Activated CD4-positive, alpha-beta T cell treated with anti-CD3 and anti-CD28 coated beads, Interleukin-2, amount 50 U/mL, for 4 hours (primary cell): ENCODE measurements around the gene NTSR1.

Experiments
- DNase-seq, 2 experiments: peaks; one replicate each; pipeline ENCODE4 v3.0.0-alpha.2; 2020

Gene NTSR1

DNA sequence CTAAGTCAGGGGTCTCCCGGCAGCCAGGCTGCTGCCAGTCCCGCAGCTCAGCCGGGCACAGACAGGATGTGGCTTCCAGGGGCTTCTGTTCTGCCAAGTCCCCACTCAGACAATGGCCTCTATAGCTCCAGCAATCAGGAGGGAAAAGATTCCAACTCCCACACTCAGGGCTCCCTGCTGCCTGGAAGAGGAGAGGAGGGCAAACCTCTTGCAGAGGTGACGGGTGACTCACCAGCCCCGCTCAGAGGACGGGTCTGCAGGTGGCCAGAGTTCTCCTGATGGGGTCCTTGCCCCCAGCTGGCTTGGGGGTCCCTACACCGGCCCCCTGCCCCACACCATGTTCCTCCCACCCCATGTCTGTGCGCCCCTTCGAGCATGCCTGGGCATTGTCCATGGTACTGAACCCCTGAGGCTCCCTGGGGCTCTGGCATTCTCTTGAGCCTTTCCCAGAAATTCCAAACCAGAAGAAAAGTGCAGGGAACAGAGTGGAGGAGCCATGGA, 32.6 kb downstream of the NTSR1 start:
- no peak for DNase-seq

- no peak for DNase-seq
These were observed 33.3 kb downstream of the NTSR1 start for GRCh38 chr20:62741701-62742491.

GRCh38 chr20:62742550-62742949, 33.9 kb downstream of the NTSR1 start:
- DNase-seq: no peak

DNA sequence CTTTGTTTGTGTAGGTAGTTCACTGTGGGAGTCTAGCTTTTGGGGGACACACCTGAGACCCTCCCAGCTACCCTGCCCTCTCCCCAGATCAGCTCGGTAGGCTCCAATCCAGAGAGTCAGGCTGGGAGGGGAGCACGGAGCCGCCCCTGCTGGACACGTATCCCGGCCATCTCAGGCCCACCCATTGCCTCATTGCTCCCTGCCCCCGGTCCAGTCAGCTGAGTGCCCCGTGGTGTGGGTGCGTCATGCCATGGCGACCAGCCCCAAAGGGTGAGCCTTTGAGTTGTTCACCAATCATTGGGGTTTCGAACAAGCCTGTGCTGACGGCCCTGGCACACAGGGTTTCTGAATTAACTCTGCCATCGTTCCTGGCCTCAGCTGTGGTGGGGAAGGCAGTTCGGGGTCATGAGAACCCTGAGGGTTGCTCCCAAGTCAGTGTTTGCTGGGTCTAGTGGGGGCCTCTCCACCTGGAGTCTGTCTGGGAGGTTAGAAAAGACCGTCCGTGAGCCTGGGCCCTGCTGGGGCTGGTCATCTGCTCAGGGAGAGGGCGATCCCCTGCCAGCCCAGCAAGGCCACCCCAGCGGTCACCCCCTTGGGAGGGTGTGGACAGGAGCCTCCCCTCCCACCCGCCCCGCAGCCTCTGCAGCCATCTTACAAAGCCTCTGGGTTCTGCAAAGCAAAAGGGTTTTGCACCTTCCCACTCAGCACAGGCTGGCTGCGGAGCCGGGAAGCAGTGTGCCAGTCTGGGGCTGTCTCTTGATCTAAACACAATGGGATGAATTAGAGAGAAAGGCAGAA, 34.5 kb downstream of the NTSR1 start:
- no peak for DNase-seq

DNA sequence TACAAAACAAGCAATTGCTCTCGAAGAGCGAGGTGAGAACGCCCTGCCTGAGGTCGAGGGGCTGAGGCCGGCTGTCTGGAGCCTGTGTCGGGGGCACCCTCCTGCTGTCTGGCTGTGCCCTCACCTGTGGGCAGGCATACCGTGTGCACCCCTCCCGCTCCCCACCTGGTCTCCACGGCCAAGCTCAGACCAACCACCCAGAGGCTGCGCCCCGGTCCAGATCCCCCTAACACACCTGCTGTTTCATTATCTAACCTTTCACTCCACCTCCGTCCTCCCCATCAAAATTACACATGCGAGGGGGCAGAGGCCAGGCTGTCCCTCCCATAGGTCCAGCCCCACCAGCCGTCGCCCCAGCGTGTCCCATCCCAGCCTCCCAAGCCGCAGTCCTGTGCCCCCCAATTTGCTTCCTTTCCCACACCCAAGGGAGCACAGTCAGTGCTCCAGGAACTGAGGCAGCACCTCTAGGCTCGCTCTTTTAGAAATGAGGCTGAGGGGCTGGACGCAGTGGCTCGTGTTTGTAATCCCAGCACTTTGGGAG, 35.2 kb downstream of the NTSR1 start:
- DNase-seq: no peak

DNA sequence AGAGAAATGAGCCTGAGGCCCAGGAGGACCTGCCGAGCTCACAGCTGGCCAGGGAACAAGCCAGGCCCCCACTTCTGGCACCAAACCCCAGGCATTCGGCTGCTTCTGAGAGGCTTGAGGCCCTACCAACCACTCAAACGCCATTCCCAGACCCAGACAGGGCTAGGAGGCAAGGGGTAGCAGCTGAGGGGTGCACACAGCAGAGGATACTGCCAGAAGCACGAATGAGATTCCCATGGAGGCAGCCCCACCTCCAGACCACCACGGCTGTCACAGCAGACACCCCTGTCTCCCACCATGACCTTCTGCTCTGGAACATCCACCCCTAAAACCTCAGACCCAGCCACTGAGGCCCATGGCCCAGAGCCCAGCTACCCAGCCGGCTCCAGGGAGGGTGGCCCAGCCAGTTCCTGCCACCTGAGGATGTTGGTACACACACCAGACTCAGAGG, 36.1 kb downstream of the NTSR1 start:
- no peak for DNase-seq

GRCh38 chr20:62745279-62745951, 36.8 kb downstream of the NTSR1 start:
- no peak for DNase-seq

DNA sequence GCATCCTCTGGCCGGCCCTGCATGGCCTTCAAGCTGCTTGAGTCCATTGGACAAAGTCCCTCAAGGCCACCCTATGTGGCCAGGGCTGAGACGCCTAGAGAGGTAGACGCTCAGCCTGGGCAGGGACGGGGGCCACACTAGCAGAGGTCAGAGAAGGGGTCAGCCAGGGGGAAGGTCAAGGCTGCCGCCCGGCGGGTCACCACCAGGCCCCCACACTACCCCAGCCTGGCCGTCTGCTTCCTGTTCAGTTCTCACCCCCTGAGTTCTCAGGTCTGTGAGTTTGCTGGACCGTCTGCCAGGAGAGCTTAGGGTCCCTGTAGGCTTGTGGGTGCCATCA, 37.3 kb downstream of the NTSR1 start:
- DNase-seq: no peak

DNA sequence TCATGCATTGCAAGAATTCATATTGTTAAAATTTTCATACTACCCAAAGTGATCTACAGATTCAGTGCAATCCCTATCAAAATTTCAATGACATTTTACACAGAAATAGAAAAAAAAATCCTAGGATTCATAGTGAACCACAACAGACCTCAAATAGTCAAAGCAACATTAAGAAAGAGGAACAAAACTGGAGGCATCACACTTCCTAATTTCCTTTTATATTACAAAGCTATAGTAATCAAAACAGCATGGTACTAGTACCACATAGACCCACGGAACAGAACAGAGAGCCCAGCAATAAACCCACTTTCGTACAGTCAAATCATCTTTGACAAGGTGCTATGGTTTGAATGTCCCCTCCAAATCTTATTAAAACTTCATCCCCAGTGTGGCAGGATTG, 39.7 kb downstream of the NTSR1 start:
- no peak for DNase-seq

DNA sequence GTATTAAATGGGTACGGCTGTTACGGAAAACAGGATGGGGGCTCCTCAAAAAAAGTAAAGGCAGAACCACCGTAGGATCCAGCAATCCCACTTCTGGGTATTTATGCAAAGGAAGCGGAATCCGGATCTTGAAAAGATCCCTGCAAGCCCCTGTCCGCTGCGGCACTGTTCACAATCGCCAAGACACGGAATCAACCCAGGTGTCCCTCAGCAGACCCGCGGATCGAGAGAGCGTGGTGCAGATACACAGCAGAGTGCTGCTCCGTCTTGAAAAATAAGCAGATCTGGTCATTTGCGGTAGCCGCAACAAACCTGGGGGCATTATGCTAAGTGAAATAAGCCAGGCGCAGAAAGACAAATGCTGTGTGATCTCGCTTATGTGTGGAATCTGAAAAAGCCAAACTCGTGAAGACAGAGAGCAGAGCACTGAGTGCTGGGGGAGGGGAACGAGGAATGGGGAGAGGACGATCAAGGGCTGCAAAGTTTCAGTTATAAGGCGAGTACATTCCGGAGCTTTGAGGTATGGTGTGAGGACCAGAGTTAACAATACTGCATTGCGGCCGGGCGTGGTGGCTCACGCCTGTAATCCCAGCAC, 41.3 kb downstream of the NTSR1 start:
- no peak for DNase-seq

- DNase-seq: no peak
These were observed 43.0 kb downstream of the NTSR1 start for GRCh38 chr20:62751551-62752150.

DNA sequence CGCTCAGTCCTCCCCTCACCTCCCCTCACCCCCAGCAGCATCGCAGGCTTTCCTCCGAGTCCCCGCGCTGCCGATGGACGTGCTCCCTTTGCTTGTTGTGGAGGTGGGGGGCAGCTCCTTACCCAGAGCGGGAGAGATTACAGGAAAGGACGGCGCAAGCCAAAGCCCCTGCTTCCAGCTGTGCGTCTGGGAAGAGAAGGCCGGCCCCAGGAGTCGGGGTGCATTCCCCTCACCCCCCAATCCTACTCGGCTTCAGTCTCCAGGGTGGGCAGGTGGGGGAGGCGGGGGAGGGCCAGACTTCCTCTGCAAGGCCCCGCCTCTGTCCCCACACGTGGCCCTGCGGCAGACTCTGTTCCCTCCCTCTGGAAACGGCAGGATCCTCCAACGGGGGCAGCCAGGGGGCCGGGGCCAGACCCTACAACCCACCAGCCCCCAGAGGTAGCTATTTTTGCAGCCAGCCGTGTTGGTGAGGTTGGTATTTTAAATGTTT, 43.6 kb downstream of the NTSR1 start:
- DNase-seq: no peak

DNA sequence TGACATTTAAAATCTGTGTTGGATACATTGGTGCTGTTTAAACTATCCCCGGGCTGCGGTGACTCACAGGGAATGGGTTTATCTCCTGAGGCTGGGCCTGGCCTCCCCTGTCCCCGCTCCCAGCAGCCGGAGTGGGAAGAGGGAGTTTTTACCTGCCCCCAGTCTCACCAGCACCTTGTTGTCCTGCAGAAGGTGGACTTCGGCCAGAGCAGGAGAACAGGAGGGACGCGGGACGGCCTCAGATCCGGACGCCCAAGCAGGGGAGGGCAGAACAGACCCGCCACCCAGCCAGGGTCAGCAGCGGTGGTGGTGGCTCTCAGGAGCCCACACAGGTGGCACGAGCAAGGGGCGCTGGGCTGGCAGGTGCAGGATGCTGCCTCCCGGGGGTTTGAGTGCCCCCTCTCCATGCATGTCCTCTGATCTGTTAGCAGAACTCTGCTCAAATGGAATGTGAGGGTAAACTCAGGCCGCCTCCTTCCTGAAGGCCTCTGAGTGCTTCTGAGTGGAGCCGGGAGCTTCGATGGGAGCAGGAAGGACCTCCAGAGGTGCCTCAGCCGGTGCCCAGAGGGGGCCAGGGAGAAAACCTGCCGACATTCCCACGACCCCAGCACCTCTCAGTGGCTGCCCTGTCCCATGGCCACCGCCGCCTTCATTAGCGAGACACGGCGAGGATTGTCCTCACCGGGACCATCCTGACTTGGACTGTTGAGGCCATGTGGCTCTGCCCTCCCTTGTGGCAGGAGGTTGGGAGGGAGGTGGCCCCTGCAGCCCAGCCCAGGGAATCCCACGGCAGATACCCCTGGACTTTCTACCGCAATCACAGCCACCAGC, 44.2 kb downstream of the NTSR1 start:
- DNase-seq: no peak

GRCh38 chr20:62753626-62754025, 45.0 kb downstream of the NTSR1 start:
- no peak for DNase-seq

DNA sequence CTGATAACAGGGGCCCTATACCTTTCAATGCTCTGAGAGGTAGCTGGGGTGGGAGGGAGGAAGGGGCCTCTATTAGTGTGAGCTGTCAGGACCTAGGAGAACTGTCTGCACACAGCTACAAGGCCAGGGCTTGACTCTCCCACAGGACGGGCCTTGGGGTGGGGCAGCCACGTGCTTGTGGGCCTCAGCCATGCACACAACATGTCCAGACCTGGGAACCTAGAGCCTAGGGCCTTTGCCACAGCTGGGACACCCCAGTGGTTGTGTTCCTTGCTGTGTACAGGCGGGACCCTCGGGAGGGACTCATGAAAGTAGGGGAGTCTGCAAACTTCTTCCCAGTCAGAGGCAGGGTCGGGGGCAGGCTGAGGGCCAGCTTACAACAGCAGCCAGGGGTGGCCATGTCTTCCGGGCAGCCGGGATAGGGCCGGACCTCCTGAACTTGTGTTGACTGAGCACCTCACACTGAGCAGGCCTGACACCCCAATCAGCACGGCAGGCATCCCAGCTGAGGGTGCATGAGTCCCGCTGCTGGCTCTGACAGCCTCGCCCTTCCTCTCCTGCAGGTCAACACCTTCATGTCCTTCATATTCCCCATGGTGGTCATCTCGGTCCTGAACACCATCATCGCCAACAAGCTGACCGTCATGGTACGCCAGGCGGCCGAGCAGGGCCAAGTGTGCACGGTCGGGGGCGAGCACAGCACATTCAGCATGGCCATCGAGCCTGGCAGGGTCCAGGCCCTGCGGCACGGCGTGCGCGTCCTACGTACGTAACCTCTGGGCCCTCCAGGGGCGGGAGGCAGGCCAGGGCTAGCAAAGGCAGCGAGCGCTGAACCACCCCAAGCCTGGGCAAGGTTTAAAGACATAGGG, 45.7 kb downstream of the NTSR1 start:
- no peak for DNase-seq

DNA sequence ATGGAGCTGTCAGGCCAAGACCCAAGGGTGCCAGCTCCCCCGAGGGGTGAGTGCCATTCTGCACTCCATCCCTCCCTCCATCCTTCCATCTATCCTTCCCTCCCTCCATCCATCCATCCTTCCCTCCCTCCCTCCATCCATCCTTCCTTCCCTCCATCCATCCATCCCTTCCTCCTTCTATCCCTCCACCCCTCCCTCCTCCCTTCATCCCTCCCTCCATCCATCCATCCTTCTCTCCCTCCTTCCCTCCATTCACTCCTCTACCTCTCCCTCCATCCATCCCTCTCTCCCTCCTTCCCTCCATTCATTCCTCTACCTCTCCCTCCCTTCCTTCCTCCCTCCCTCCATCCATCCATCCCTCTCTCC, 46.3 kb downstream of the NTSR1 start:
- no peak for DNase-seq

DNA sequence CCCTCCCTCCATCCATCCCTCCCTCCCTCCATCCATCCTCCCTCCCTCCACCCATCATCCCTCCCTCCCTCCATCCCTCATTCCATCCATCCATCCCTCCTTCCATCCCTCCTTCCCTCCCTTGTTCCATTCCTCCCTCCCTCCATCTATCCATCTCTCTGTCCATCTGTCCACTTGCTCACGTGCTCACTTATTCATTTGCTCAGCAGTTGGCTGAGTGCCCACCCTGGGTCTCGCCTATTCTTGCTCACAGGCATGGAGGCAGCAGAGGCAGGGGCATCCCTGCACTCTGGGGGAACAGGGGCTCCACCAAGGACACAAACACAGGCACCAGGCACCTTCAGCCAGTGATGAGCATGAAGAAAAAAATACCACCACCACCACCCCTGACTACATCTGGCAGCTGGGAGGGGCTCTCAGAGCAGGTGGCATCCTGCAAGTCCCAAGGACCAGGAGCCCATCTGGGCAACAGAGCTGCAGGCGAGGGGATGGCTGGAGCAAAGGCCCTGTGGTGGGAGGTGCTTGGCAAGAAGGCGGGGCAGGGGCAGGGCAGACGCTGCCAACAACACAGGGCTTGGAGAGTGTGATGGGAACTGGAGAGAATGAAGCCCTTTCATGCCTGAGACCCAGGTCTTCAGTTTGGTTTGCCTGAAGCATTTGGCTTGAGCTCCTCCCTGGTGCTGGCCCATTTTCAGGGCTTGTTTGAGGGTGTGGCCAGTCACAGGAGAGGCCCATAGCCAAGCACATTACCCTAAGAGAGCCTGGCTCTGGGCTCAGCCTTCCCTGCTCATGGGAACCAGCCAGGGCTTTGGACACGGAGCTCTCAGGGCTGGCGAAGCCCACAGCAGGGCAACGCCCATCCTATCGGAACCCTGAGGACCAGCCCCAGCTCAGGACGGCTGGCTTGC, 47.4 kb downstream of the NTSR1 start:
- no peak for DNase-seq

- no peak for DNase-seq
These were observed 49.7 kb downstream of the NTSR1 start for GRCh38 chr20:62758226-62758912.

DNA sequence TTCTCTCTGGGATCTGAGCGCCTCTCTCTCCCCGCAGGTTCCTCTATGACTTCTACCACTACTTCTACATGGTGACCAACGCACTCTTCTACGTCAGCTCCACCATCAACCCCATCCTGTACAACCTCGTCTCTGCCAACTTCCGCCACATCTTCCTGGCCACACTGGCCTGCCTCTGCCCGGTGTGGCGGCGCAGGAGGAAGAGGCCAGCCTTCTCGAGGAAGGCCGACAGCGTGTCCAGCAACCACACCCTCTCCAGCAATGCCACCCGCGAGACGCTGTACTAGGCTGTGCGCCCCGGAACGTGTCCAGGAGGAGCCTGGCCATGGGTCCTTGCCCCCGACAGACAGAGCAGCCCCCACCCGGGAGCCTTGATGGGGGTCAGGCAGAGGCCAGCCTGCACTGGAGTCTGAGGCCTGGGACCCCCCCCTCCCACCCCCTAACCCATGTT, 51.4 kb downstream of the NTSR1 start:
- no peak for DNase-seq
